Coronary artery (tissue), 2 donors: ENCODE measurements around the gene OCA2.

ENCODE experiments used
- DNase-seq: peaks from one replicate; pipeline ENCODE4 v3.0.0-alpha.2; 2017; ENCODE audit warnings: low spot score
- H3K27ac ChIP-seq, 2 donors: fragments of 200-600 bp; sonication (generic); one replicate each; pipeline ENCODE4 v1.5.1; 2016 to 2019
- H3K4me3 ChIP-seq: fragments of 200-600 bp; sonication (generic); 2 replicates; pipeline ENCODE4 v1.5.1; 2016; ENCODE audit warnings: mild to moderate bottlenecking, moderate library complexity
- TF ChIP-seq, protein P1 (sequence below): fragments of 200-600 bp; sonication (generic); IDR thresholded peaks from one replicate; pipeline ENCODE4 v1.5.1; 2019; ENCODE audit warnings: antibody characterized with exemption

The OCA2 gene

DNA sequence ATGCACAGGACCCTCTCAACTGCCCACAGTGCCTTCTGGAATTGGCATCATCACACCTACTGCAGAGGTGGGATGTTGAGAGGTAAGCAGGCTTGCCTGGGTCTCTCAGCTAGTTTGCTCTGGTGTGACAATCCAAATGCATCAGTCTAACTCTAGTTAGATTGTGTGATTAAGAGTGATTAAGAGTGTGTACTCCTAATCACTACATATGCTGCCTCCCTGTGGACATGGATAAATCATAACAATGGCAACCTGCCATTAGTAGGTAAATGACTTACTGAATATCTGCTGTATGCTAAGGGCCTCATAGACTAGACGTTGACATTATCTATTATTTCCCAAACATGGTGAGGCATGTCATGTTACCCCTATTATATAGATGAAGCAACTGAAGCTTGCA, 342.1 kb downstream of the OCA2 start:
- H3K4me3 ChIP-seq, result no peak overlapping the region
- DNase-seq, result no peak
- TF ChIP-seq, protein P1, sequence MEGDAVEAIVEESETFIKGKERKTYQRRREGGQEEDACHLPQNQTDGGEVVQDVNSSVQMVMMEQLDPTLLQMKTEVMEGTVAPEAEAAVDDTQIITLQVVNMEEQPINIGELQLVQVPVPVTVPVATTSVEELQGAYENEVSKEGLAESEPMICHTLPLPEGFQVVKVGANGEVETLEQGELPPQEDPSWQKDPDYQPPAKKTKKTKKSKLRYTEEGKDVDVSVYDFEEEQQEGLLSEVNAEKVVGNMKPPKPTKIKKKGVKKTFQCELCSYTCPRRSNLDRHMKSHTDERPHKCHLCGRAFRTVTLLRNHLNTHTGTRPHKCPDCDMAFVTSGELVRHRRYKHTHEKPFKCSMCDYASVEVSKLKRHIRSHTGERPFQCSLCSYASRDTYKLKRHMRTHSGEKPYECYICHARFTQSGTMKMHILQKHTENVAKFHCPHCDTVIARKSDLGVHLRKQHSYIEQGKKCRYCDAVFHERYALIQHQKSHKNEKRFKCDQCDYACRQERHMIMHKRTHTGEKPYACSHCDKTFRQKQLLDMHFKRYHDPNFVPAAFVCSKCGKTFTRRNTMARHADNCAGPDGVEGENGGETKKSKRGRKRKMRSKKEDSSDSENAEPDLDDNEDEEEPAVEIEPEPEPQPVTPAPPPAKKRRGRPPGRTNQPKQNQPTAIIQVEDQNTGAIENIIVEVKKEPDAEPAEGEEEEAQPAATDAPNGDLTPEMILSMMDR, result no peak
- no peak overlapping the region for H3K27ac ChIP-seq

DNA sequence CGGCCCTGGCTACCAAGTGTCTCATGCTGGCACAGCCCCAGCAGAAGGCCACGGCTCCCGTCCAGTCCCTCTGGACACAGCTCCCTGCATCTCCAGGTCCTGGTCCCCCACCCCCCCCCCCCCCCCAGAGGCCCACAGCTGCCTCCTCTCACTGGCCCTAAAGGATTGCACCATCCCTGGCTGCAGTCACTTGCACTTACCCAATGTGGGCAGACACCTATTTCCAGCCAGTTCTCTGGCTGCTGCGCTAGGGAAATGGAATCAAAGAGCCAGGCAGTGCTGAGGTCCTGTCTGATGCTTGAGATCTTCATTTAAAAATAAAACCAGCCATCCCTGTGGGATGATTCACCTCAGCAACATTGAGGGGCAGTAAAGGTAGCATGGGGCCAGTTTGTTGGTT, 346.4 kb downstream of the OCA2 start:
- Histone ChIP-seq H3K4me3 (no peak overlapping the region), H3K27ac (no peak overlapping the region)
- DNase-seq, result no peak
- TF ChIP-seq, protein P1, result no peak

- no peak overlapping the region for H3K27ac ChIP-seq
- DNase-seq, result no peak
- H3K4me3 ChIP-seq, result no peak overlapping the region
- TF ChIP-seq, protein P1, result no peak
Measured at GRCh38 chr15:27747997-27748396, 351.1 kb downstream of the OCA2 start.

DNA sequence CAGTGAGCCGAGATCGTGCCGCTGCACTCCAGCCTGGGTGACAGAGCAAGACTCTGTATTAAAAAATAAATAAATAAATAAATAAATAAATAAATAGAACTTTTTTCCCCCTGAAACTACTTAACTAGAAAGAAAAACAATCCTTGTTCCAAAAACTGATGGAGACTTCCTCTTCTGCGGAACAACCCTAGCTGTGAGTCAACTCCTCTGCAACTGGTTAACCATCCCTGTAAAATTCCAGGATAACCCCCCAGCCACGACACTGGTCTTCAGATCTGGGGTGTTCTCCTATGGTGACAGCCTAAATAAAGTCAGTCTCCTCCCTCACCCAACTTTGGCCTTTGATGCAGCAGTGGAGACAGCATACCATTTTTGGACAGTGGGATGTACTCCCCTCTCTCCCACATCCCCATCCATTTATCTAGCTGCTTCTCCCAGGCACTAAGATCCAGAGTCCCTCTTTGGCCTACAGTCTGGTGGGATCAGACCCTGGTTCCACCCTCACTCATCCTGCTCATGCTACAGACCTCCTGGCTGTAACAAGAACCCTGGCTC, 352.6 kb downstream of the OCA2 start:
- no peak for DNase-seq
- Histone ChIP-seq H3K4me3 (no peak overlapping the region), H3K27ac (no peak overlapping the region)
- TF ChIP-seq, protein P1, result no peak

DNA sequence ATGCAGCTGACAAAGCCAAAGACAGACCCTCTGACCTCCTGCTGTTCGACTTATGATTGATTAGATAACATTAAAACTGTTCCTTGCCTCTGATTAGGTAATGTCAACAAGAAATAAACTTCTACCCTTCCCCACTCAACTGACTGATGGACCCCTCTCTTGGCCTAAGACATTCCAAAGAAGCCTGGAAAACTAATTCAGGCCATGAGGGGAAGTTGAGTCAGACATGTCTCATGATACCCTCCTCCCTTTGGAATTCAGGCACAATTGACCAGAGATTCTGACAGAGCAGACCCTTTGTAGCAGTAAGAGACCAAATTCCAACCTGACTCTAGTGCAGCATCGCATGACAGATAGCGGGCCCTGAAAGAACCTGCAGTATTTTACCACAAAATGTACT, 354.5 kb downstream of the OCA2 start:
- DNase-seq, result no peak
- Histone ChIP-seq H3K4me3 (no peak overlapping the region), H3K27ac (no peak overlapping the region)
- TF ChIP-seq, protein P1, result no peak

DNA sequence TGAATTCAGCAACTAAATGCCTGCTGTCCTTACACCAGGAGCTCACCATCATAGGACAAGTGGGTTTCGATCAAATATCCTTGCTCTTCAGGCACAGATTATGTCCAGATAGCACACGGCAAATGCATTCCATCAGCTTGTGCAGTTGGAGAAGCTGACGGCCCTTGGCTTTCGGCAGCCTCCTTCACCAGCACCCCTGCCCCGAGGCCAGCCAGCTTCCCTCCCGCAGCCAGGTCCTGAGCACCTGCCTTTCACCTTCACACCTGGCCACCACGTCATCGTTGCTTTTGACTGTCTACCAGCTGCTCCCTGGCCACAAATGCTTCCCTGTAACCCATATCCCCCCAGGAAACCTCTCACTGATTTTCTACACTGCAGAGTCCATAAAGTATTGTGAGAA, 355.5 kb downstream of the OCA2 start:
- TF ChIP-seq, protein P1, result no peak
- no peak overlapping the region for H3K27ac ChIP-seq
- peak; percentile 66 for DNase-seq
- H3K4me3 ChIP-seq, result no peak overlapping the region

- Histone ChIP-seq H3K4me3 (no peak overlapping the region), H3K27ac (no peak overlapping the region)
- peak; percentile 38 for DNase-seq
- TF ChIP-seq, protein P1, result no peak
Measured at GRCh38 chr15:27742751-27743477, 356.2 kb downstream of the OCA2 start.
